Spinal cord (tissue), 10 donors: ENCODE results near the gene TTC13. TPM values are rescaled to one million over a fixed set of nuclear protein-coding genes. Genes with fewer than 3 reads are reported as not detected.
A peak's percentile ranks its signal among the peaks of the same experiment; 100 is the strongest.

Experiments
- DNase-seq, 6 donors: peaks; one replicate each; pipeline versions ENCODE4 v3.0.0 to v3.0.0-alpha.2; 2013 to 2015; ENCODE audit warnings: low spot score in 6 of 6, low read depth in 4 of 6
- H3K27ac ChIP-seq: one replicate; pipeline ENCODE4 v1.5.1; 2013; ENCODE audit warnings: low read depth, low read length, control low read depth
- H3K27me3 ChIP-seq: one replicate; pipeline ENCODE4 v1.6.1; 2013; ENCODE audit warnings: low read length; ENCODE audit not compliant: control insufficient read depth, insufficient read depth
- H3K36me3 ChIP-seq: one replicate; pipeline ENCODE4 v1.6.1; 2013; ENCODE audit warnings: low read length; ENCODE audit not compliant: control insufficient read depth, insufficient read depth
- H3K4me1 ChIP-seq: one replicate; pipeline ENCODE4 v1.6.1; 2013; ENCODE audit warnings: low read length; ENCODE audit not compliant: control insufficient read depth, insufficient read depth
- H3K4me3 ChIP-seq: one replicate; pipeline ENCODE4 v1.5.1; 2013; ENCODE audit warnings: low read depth, low read length, control low read depth
- H3K9me3 ChIP-seq: one replicate; pipeline ENCODE4 v1.6.1; 2013; ENCODE audit warnings: low read length; ENCODE audit not compliant: control insufficient read depth, insufficient read depth
- WGBS: methylation state at CpG from one replicate; pipeline ENCODE4 v1.1.5; 2013; ENCODE audit warnings: missing lambda C conversion rate; ENCODE audit not compliant: insufficient coverage; 5-methylcytosine and 5-hydroxymethylcytosine counted together
- polyA plus RNA-seq, 2 donors: library from polyadenylated mRNA; unstranded; fragments of 120-200 nt; gene quantifications; one replicate each; pipeline ENCODE4 v1.2.1, GENCODE V29; 2013; ENCODE audit not compliant: insufficient read length in 2 of 2
- total RNA-seq, 2 donors: library from RNA; depleted of rRNA in 1 of 2; stranded (reverse); fragments of 120-200 nt in 1 of 2; fragments of >200 nt in 1 of 2; gene quantifications; one replicate each; pipeline versions ENCODE4 v1.2.3 to v1.2.4, GENCODE V29; 2013 to 2014
- donor health status: healthy.

The TTC13 gene
- total and polyA plus RNA-seq, 4 donors: 23.5 to 48.3 (median 35.1) TPM

GRCh38 chr1:230938924-230939368 lies 39.7 kb downstream of the TTC13 start:
- Histone ChIP-seq H3K9me3 (no peaks in the 10 kb centered on the region), H3K4me3 (no peak overlapping the region), H3K4me1 (no peaks in the 10 kb centered on the region), H3K27ac (no peak overlapping the region), H3K27me3 (no peaks in the 10 kb centered on the region), H3K36me3 (peaks cover 11% of the 10 kb centered on the region)
- 100% methylated on average over 1 of the region's 2 CpGs for WGBS
- DNase-seq: no peak

- Histone ChIP-seq H3K27me3 (no peaks in the 10 kb centered on the region), H3K27ac (no peak overlapping the region), H3K4me1 (no peaks in the 10 kb centered on the region), H3K9me3 (no peaks in the 10 kb centered on the region), H3K4me3 (no peak overlapping the region), H3K36me3 (peaks cover 11% of the 10 kb centered on the region)
- DNase-seq: no peak
- no CpG with 5 or more reads among the region's 2 CpGs for WGBS
Observed at GRCh38 chr1:230937371-230937770, 41.3 kb downstream of the TTC13 start.

- Histone ChIP-seq H3K9me3 (no peaks in the 10 kb centered on the region), H3K36me3 (peaks cover 11% of the 10 kb centered on the region), H3K27ac (no peak overlapping the region), H3K4me3 (no peak overlapping the region), H3K27me3 (no peaks in the 10 kb centered on the region), H3K4me1 (no peaks in the 10 kb centered on the region)
- no peak for DNase-seq
- 100% methylated on average over 3 of the region's 5 CpGs for WGBS
Observed at GRCh38 chr1:230936475-230936874, 42.2 kb downstream of the TTC13 start.

- Histone ChIP-seq H3K4me3 (no peak overlapping the region), H3K4me1 (no peaks in the 10 kb centered on the region)
- WGBS: 75% methylated on average over 1 of the region's 6 CpGs
Observed at GRCh38 chr1:230935852-230936251, 42.8 kb downstream of the TTC13 start.

GRCh38 chr1:230930986-230931385 lies 47.7 kb downstream of the TTC13 start:
- H3K9me3 ChIP-seq: no peaks in the 10 kb centered on the region
- DNase-seq: no peak
- no peak overlapping the region for H3K4me3 ChIP-seq
- H3K27me3 ChIP-seq: no peaks in the 10 kb centered on the region
- 97% methylated on average over 3 of the region's 3 CpGs for WGBS
- H3K36me3 ChIP-seq: peaks cover 13% of the 10 kb centered on the region
- no peak overlapping the region for H3K27ac ChIP-seq
- no peaks in the 10 kb centered on the region for H3K4me1 ChIP-seq

More at GRCh38 chr1:230935852-230936251, 42.8 kb downstream of the TTC13 start:
- Histone ChIP-seq H3K36me3 (peaks cover 11% of the 10 kb centered on the region), H3K27me3 (no peaks in the 10 kb centered on the region), H3K9me3 (no peaks in the 10 kb centered on the region), H3K27ac (no peak overlapping the region)
- DNase-seq: no peak

GRCh38 chr1:230926182-230926581 lies 52.5 kb downstream of the TTC13 start:
- H3K36me3 ChIP-seq: peaks cover 27% of the 10 kb centered on the region

GRCh38 chr1:230925608-230926007 lies 53.1 kb downstream of the TTC13 start:
- 100% methylated on average over 1 of the region's 2 CpGs for WGBS
- Histone ChIP-seq H3K4me1 (peaks cover 3% of the 10 kb centered on the region), H3K4me3 (no peak overlapping the region), H3K27ac (no peak overlapping the region), H3K27me3 (no peaks in the 10 kb centered on the region), H3K9me3 (no peaks in the 10 kb centered on the region), H3K36me3 (peaks cover 25% of the 10 kb centered on the region)
- DNase-seq: no peak

More at GRCh38 chr1:230926182-230926581, 52.5 kb downstream of the TTC13 start:
- Histone ChIP-seq H3K4me1 (peaks cover 3% of the 10 kb centered on the region), H3K4me3 (no peak overlapping the region), H3K27ac (no peak overlapping the region), H3K27me3 (no peaks in the 10 kb centered on the region), H3K9me3 (no peaks in the 10 kb centered on the region)
- 78% methylated on average over 3 of the region's 5 CpGs for WGBS
- no peak for DNase-seq

GRCh38 chr1:230923176-230923575 lies 55.5 kb downstream of the TTC13 start:
- Histone ChIP-seq H3K36me3 (peaks cover 23% of the 10 kb centered on the region), H3K27ac (no peak overlapping the region), H3K27me3 (no peaks in the 10 kb centered on the region), H3K9me3 (no peaks in the 10 kb centered on the region), H3K4me3 (no peak overlapping the region), H3K4me1 (peaks cover 3% of the 10 kb centered on the region)
- WGBS: no CpG with 5 or more reads among the region's 4 CpGs
- no peak for DNase-seq

GRCh38 chr1:230922620-230923019 lies 56.0 kb downstream of the TTC13 start:
- no CpG with 5 or more reads among the region's 2 CpGs for WGBS
- no peak overlapping the region for H3K4me3 ChIP-seq
- DNase-seq: no peak
- H3K27me3 ChIP-seq: no peaks in the 10 kb centered on the region
- peaks cover 5% of the 10 kb centered on the region for H3K4me1 ChIP-seq
- H3K36me3 ChIP-seq: peaks cover 23% of the 10 kb centered on the region
- no peaks in the 10 kb centered on the region for H3K9me3 ChIP-seq
- no peak overlapping the region for H3K27ac ChIP-seq

GRCh38 chr1:230919207-230919606 lies 59.5 kb downstream of the TTC13 start:
- Histone ChIP-seq H3K36me3 (peaks cover 20% of the 10 kb centered on the region), H3K9me3 (no peaks in the 10 kb centered on the region), H3K27ac (no peak overlapping the region), H3K27me3 (no peaks in the 10 kb centered on the region), H3K4me1 (peaks cover 13% of the 10 kb centered on the region), H3K4me3 (no peak overlapping the region)
- 45% methylated on average over 2 of the region's 4 CpGs for WGBS
- peak in 1 of 6 donors; percentile 11 for DNase-seq
